GM18867 (cell line): ENCODE results near the gene CREBL2.
A peak's percentile ranks its signal among the peaks of the same experiment; 100 is the strongest.
"Not testable (repeated sequence)": the region's sequence is repeated elsewhere in the genome, so short reads cannot be mapped to it uniquely, and the experiment has no call there.

ENCODE experiments used
- ATAC-seq: cut with Tn5 transposase; IDR thresholded peaks from one replicate; pipeline ENCODE4 v1.9.1; 2021; ENCODE audit warnings: mild to moderate bottlenecking, moderate library complexity; ENCODE audit not compliant: unreplicated experiment

Gene CREBL2, protein sequence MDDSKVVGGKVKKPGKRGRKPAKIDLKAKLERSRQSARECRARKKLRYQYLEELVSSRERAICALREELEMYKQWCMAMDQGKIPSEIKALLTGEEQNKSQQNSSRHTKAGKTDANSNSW

DNA sequence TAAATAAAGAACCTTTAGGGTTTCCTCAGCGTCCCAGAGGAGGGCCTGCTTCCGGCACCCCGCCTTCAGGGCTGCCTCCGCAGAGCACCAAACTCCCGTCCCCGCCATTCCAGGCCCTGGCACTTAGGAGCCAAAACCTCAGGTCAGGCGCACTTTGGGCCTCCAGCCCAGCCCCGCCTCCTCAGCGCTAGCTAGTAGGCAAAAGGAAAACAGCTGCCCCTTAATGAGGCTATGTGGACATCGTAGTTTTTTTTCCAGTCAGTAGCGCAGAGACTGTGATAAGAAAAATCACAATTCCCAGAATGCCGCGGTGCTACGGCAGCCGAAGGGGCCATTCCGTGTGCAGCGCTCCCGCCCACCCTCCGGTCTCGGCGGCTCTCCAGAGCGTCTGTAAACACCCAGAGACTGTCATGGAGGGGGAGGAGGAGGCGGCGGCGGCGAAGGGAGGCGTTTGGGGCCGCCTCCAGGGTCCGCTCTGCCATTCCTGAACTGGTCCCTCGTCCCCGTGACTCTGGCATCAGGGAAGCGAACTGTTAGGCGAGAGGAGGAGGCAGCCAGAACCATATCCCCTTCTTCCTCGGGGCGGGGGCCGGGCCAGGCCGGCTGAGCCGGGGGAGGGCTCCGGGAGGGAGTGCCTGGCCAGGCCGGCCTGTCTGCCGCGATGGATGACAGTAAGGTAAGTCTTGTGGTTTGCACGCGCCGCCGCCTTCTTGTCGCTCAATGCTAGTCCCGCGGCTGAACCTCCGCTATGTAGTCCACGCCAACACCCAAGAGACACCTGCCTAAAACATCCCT lies at the start of gene CREBL2:
Gene CREBL2, plus strand, starts transcription at position 365 of the 795 bp plus-strand sequence. Its CDS starts 297 bp downstream, at position 662.
- peak; percentile 79 for ATAC-seq

DNA sequence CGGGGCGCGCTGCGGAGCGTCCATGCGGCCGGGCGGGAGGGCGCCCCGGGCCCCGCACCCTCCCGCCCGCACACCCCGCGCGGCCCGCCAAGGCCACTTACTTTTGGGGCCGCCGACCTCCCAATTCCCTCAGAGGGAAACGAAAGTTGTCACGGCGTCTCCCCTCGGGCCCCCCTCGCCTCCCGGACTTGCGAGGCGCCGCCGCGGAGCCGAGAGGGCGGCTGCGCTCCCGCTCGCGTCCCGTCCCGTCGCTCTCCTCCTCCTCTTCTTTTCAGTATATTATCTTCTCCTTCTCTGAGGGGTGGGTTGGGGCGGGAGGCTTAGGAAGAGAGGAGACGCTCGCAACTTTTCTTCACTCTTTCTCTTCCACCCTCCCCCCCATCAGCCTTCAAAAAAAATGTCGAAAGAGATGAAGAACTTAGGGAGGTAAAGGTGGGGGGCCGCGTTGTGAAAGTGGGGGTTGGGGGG lies 49.6 kb upstream of the CREBL2 start:
- no peak for ATAC-seq

DNA sequence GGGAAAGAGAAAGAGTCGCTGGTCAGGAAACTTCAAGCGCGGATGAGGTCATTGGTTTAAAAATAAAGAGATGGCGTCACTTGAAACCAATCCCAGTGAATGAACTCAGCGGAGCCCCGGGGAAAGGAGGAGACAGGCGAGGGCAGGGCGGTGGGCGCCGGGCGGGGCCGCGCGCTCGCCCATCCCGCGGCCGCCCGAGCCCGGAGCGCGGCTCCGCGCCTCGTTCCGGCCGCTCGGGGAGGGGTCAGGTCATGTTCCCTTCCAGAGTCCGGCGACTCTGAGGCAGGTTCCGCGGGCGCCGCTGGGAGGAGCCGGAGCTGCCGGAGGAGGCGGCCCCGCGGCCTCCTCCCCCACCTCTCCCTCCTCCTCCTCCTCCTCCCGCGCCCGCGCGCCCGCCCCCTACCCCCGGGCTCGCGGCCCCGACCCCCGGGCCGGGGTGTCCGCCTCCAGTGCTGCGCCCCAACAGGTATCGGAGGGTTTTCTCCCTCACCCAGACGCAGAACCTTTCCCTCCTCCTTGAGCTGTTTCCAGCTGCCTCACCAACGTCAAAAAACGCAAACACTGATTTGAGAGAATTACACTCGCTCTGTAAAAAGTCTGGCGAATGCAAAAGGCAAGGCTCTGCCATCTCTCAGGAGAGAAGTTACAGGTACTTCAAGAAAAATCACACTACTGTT lies 49.0 kb upstream of the CREBL2 start, which contains the start of gene DUSP16:
Gene DUSP16, minus strand, starts transcription at position 279 of the 677 bp plus-strand sequence. CDS start 41,765 bp downstream, outside the sequence.
- ATAC-seq, result peak; percentile 78

DNA sequence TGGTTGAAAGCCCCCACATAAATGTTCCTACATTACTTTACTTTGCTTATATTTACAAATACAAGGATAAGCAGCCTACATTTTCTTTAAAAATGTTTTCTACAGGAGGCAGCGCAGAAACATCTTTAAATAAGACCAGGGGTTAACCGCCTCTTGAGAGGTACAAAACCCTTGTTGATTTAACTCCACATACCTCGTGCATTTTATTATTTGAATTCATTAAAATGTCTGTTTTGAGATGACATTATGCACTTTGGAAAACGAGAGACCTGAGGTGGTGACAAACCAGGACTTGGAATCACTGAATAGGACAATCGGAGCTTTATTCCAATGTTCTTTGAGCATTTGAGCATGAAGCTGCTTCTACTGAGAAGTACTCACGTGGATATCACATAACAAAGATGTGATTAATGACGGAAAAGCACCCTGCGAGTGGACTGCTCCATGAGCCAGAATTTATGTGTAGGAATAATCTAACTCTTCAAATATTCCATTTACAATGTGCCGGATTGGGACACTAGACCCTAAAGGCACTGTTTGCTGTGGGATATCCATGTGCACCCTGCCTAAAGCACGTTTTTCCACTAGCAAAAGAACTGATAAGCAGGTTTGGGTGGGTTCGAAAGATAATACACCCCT lies 48.3 kb upstream of the CREBL2 start:
- ATAC-seq, result no peak

DNA sequence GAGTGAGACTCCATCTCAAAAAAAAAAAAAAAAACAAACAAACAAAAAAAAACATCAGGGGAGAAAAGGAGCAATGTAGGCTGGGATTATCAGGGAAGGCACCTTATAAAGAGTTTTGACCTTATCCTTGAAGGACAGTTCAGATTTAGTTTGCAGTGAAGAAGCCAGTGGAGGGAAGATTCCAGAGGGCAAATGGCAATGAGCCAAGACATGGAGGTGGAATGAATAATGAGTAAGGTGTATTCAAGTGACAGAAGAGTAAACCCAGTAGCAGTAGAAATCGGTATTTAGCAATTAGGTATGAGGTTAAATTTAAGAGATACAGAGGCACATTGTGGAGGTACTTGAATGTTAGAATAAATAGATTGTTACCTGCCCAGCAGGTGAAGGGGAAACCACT lies 46.8 kb upstream of the CREBL2 start:
- no peak for ATAC-seq

DNA sequence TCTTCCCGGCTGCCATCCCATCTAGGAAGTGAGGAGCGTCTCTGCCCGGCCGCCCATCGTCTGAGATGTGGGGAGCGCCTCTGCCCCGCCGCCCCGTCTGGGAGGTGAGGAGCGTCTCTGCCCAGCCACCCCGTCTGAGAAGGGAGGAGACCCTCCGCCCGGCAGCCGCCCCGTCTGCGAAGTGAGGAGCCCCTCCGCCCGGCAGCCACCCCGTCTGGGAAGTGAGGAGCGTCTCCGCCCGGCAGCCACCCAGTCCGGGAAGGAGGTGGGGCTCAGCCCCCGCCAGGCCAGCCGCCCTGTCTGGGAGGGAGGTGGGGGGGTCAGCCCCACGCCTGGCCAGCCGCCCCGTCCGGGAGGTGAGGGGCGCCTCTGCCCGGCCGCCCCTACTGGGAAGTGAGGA lies 45.7 kb upstream of the CREBL2 start:
- not testable (repeated sequence) for ATAC-seq

DNA sequence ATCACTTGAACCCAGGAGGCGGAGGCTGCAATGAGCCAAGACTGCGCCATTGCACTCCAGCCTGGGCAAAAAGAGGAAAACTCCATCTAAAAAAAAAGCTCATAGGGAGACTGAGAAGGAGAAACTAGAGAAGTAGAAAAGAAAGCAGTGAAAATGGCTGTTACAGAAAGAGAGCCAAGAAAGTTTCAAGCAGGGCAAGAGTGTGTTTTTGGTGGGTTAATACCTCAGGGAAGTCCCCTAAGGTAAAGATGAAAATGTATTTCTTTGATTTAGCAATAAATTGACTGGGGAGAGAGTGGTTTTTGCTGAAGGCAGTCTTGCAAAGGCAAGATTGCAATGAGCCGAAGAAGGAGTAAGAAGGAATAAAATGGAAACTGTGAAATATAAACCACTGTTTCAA lies 39.0 kb upstream of the CREBL2 start:
- ATAC-seq, result no peak

DNA sequence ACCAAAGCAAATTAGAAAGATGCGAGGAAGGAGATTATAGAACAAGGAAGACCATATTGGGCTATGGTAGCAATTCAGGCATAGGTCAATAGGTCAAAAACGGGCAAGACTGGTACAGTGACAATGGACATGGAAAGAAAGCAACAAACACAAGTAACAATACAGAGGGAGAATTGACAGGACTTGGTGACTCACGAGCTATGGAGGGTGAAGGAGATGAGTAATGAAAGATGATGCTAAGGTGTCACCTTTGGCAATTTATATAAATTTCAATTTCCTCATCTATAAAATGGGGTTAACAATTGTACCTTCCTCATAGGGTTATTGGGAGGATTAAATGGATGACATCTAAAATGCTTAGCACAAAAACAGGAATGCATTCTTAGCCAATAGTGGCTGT lies 33.9 kb upstream of the CREBL2 start:
- no peak for ATAC-seq

DNA sequence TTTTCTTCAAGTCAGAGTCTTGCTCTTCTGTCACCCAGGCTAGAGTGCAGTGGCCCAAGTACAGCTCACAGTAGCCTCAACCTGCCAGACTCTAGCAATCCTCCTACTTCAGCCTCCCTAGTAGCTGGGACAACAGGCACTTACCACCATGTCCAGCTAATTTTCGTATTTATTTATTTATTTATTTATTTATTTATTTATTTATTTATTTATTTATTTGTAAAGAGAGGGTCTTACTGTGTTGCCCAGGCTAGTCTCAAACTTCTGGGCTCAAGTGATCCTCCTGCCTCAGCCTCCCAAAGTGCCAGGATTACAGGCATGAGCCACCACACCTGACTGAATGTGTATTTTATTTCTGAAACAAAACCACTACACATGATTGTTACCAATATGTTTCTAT lies 31.0 kb upstream of the CREBL2 start:
- ATAC-seq, result not testable (repeated sequence)

DNA sequence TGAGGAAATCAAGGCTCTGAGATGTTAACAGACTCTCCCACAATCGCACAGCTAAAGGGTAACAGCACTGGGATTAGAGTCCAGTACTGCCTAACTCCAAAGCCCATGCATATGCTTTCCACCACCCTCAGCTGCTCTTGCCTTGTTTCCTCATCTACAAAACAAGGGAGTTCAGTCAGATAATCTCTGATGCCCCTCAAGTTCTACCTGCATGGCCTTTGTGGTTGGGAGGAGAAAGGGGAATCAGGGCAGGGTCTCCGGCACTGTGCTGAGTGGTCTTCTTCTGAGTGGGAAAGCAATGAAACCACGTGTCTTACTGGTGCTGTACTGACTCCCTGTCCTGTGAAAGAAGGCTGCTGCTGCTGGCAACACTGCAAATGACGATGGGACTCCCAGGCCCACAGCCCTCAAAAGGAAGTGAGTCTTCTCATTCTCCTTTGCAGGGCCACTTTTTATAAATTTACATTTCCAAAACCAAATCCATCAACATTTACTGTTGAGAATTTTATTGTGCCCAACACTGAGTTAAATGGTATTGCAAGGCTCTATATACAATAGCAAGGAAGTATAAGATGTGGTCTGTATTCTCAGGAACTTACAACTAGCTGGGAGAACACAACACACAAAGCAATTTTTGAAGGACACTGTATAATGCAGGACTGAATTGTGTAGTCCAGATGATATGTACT lies 29.3 kb upstream of the CREBL2 start:
- ATAC-seq, result peak; percentile 33

DNA sequence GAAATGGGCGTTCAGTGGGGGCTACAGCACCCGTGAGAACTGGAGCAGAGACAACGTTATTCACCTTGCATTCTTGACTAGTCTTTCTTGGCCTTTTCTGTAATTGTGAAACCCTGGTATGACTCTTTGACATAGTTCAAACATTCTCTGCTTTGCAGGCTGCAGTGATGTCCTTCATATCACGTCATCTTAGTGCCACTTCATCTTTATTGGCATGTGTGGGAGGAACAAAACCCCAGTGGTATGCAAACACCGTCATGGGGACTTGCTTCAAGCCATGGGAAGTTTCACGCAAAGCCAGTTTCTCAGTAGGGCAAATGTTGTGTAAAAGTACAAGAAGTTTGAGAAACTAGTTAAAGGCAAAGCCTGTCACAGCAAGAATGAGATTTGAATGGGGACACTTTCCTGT lies 28.8 kb upstream of the CREBL2 start:
- peak; percentile 93 for ATAC-seq

DNA sequence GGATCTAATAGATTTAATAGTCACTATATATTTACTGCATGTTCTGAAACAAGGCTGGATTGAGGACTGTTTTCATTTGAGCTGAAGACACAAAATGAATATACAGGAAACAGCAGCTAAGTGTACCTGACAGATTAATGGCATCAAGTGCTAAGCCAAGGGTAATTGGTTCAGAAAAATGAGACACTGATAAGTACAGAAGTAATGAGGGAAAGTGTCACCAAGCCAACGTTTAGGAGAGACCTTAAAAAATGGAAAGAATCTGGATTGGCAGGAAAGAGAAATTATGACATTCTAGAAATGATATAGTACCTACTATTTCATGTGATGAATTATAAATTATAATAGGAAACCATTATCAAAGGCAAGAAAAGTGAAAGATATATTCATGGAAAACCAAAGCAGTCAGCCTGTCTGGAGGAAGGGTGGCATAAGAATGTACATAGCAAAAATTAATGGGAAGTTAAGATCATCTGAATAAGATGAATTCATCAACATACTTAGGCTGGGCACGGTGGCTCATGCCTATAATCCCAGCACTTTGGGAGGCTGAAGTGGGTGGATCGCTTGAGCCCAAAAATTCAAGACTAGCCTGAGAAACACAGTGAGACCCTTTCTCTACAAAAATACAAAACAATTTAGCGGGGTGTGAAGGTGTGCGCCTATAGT lies 28.0 kb upstream of the CREBL2 start:
- ATAC-seq, result no peak

DNA sequence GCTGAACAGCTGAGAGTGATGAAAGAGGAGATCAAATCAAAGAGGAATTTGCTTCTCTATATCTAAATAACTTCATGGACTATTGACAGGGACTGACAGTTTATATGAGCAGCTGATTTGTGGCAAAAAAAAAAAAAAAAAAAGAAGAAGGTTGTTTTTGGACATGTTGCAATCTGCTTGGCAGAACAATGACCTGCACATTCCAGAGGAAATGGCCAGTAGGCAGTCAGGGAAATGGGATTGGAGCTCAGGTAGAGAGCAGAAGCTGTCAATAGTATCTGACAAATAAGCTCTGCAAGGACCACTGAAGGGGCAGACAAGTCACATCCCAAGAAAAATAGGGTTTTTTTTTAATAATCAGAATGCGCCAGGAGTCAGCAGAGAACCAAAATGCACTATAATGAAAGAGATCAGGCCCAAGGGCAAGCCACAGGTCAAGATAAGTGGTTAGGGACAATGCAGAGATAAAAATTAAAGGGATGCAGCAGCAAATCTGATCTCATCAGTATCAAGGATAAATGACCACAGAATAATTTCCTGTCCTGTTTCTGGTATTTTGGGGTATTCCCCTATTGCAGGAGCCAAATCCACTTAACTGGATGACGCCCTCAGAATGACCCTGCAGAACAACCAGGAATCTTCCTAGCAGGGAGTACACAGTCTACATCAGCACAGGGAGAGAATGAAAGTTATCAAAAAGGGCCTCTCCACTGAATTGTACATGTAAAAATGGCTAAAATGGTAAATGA lies 26.4 kb upstream of the CREBL2 start:
- ATAC-seq, result no peak

DNA sequence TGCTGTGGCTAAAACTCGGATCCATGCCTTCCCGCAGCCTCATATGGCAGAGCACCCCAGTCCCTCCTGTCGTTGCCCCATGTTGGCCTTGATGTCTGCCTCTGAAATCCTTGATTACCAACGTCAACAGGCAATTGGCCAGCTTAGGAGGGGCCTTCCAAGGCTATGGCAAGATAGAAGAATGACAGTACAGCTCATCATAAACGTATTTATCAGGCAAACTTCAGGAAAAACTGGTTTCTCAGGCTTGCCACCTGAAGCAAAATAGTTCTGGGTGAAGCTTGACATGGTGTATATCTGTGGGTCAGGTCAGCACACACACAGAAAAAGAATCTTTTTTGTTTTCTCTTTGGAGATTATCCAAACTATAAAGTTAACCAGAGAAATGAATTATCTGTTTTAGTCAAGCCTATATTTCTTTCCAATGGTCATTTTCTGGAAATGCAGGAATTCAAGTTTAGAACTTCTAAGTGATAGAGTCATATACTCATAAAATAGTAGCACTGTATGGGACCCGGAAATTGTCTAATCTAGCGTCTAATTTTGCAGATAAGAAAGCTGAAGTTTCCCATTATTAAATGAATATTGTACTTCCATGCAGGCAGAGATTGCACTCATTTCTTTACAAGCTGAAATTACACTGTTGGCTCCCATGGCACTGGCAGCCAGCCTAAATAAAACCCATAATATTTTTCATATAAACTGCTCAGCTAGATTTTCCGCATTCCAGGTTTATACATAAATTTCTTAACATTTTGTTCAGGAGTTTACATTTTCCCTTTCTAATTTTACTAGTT lies 24.6 kb upstream of the CREBL2 start:
- ATAC-seq, result no peak

DNA sequence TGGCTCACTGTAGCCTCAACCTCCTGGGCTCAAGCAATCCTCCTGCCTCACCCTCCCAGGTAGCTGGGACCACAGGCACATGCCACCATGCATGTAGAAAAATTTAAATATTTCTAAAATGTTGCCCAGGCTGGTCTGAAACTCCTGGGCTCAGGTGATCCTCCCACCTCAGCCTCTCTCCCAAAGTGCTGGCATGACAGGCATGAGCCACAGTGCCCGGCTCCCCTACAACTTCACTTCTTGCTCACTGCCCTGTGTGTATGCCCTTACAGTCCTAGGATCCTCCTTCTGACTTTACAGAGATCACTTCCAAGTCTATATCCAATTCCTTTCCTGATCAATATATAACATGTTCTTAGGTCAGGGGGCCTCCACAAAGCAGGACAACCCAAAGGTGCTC lies 23.8 kb upstream of the CREBL2 start:
- no peak for ATAC-seq

DNA sequence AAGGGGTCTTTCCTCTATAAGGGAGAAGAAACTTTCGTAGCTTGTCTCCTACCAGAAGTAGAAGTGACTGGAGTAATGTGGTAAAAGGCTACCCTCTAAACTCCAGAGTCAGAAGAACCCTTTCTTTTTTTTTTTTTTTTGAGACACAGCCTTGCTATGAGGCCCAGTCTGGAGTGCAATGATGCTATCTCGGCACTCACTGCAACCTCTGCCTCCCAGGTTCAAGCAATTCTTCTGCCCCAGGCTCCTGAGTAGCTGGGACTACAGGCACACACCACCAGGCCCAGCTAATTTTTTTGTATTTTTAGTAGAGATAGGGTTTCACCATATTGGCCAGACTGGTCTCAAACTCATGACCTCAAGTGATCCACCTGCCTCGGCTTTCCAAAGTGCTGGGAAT lies 23.2 kb upstream of the CREBL2 start:
- ATAC-seq, result not testable (repeated sequence)

DNA sequence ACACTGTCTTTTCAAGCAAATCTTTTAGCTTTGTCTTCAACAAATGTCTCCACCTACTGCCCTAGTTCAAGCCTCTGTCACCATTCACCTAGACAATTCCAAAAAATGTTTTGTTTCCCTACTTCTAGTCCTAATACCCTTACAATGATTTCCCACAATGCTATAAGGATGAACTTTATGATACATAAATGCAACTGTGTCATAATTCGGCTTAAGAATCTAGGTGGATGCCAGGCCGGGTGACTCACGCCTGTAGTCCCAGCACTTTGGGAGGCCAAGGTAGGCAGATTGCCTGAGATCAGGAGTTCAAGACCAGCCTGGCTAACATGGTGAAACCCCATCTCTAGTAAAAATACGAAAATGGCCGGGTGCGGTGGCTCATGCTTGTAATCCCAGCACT lies 20.7 kb upstream of the CREBL2 start:
- no peak for ATAC-seq

DNA sequence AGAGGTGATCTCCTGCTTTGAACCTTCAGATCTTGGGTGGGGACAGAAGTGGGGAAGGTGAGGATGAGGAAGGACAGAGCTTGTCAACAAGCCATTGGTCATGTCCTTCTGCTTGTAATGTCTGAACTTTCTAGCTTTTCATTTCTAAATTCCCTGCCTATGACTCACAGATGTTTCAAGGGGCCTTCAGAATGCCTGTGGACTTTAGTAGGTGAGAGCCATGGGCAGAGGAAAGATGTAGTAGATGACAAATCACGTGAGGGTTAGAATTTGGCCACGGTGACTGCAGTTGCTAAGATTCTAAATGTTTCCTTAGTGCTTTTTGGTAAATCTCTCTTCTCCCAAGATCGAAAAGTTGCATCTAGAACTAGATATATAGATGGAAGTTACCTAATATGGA lies 18.7 kb upstream of the CREBL2 start:
- ATAC-seq, result no peak

DNA sequence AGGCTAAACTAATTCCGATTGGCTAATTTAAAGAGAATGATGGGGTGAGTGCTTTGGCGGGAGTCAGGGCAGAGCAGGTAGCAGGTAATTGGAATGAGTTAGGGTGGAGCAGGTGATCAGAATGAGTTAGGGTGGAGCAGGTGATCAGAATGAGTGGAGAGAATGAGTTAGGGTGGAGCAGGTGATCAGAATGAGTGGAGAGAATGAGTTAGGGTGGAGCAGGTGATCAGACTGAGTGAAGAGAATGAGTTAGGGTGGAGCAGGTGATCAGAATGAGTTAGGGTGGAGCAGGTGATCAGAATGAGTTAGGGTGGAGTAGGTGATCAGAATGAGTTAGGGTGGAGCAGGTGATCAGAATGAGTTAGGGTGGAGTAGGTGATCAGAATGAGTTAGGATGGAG lies 15.7 kb upstream of the CREBL2 start:
- not testable (repeated sequence) for ATAC-seq
